Putamen (tissue), 1 donor: Measurements from ENCODE around the gene POPDC2.

Experiments used
- DNase-seq: peaks from one replicate; pipeline ENCODE4 v3.0.0-alpha.2; 2016; ENCODE audit warnings: low spot score

Gene POPDC2

DNA sequence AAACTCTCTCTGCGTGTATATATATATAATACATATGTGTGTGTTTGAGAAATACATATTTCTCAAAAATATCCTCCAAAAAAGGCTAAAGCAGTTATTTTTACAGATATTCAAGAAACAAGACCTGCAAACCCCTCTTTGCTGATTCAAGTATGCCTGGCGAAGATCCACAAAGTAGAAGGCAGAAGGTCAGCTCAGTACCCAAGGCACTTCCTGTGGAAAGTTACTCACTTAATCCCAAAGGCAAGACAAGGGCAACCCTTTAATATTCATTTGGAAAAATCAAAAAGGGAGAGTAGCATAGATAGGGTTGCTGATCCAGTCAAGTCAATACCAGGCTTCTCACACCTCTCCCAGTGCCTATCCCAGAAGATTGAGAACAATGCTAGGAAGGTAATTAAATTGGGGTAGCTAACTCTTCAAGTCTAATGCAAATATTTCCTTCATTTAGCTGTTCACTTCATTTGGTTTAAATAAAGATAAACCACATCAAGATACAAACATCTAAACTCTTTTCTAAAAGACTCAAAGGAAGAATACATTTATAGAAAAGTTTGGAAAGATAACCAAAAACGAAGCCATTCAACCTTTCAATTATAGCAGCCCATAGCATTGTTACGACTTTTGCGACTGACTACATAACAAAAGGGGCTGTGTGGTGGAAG, 9.6 kb upstream of the POPDC2 start:
- no peak for DNase-seq

DNA sequence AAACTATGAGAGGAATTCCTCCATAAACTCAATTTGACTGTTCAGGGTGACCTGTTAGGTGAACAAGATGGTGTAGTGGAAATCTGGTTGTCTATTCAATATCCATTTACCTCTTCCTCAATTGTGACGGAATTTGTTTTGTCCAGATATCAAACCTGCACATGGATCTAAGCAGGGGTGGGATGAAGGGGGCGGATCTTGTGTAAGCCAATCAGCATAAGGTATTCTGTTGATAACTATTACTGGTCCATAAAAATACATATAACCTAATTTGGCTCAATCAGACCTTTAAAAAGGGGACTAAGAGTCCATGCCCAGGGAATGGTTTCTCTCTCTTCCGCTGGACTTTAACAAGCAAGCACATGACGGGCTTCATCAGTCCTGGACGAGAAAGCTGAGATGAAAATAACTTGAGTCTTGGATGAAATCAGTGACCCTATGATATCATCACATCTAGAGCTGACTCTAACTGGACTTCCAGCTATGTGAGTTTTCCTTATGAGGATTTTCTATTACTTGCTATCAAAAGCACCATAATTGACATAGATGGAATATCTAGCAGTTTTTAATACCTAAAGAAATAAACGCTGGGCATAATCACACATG, 5.7 kb upstream of the POPDC2 start:
- DNase-seq = no peak

DNA sequence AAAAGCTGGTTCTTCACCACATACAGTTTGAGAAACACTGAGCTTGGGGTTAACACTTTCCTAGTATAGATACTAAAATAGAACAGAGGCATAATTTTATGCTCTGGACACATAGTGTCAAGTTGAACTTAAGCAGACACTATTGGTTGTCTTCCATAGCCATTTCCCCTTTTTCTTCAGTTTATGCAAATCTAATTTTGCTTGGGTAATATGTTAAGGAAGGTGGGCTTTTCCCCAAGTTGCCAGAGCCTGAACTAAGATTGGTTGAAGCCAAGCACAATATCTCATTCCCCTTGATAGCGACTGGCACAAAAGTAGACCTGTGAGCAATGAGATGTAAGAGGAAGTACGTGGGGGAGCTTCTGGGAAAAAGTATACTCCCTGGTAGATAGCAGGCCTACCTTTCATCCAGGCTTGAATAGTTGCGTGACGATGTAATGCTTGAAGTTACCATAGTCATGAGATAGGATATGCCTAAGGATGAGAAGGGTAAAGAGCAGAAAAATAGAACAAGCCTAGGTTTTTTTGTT, 4.5 kb upstream of the POPDC2 start:
- DNase-seq = no peak

DNA sequence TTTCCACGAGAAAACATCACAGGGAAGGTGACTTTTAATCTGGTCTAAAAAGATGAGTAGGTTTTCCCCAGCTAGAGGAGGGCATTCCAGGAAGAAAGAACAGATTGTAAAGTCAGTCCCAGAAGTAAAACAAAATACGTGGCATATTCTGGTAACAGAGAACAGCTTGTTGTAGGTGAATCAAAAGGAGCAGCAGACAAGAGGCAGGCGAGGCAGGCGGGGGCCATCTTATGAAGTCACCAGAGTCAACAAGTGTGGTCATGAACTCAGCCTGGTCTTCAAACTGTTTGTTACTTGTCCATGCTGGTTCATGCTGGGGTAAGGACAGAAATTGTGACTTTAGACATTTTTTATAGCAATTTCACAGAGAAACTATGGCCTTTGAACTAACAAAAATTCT, 4.0 kb upstream of the POPDC2 start:
- DNase-seq = no peak

DNA sequence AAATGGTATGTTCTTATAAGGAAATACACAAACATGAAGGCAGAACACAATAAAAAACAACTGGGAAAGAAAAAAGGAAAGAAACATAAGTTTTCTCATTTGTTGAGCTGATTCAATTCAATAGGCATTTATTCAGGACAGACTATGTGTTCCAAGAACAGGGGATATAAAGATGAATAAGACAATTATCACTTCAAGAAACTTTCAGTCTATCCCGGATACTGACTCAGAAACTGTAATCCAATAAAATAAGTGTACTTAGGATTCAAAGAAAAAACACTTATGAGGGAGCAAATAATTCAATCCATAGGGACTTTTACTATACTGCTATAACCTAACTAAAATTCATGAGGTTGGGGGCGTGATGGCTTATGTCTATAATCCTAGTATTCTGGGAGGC, 3.5 kb upstream of the POPDC2 start:
- no peak for DNase-seq

DNA sequence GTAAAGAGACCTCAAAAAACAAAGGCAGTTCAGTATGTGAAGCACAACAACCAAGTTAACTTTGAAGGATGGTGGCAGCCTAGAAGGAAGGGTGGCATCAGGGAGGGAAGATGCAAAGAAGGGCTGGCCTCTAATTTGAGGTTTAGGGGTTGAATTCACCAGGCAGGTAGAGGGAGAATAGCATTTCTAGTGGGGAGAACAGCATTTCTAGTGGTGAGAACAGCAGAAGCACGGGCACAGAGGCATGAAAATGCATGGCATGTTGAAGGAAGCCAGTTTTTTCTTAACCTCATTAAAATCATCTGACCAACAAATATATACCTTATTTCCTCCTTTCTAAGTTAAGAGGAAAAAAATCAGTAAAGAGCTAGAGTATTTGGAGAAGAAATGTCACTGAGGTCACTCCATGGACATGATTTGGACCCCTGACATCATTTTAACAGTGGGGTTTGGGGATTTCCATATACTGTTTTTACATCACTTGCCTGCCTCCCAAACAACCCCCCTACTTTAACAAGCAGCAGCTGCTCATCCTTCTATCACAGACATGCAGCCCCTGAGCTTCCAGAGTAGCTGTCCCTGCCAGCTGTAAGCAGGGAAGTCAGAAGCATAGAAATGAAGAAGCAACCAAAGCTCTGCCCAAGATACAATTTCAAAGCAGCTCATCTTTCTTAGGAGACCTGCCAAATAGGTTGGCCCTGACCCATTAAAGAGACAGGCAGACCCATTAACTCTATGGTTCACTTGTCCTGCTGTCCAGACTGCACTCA, 2.4 kb upstream of the POPDC2 start:
- DNase-seq = no peak

DNA sequence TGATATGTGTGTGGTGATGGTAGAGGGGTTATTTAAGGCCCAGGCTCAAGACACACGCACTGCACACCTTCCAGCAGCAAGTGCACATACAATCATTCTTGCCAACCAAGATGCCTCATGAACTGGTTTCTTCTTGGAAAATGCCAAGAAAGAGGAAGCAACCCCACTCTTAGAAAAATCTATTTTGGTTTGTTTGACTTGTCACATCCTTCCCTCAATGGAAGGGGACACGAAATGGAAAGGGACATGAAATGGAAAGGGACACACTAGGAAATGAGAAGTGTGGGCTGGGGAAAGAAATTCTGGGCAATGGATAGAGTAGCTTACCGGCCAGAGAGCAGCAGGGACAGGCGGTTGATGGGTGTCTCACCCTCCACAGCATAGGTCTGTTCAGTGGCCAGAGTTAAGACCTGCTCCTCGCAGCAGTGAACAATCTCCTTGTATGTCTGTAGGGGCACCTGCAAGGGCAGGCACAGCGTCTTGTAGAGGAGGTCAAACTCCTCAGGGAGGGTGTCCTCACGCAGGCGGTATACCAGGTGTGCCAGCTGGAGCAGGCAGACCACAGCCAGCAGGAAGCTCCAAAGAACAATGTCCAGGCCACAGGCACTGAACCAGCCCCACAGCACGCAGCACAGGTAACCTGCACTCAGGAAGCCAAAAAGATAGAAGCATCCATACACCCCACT, 640 bp downstream of the POPDC2 start:
- no peak for DNase-seq

DNA sequence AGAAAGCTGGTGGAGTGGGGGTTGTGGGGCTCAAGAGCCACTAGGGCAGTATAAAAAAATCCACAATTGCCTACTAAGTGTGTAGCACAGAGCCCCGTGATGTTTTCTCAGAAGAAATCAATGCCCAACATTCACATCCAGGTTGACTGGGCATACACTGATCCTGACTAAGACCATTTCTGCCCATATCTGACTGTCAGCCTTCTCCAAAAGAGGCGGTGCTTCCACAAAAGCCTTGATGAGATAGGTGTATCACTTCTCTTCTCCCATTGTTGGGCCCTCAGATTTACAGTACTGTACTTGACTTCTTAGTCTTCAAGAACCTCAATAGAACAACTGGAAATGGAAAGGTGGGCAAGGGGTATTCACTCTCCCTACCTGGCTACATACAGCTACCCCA, 1.4 kb downstream of the POPDC2 start:
- no peak for DNase-seq

DNA sequence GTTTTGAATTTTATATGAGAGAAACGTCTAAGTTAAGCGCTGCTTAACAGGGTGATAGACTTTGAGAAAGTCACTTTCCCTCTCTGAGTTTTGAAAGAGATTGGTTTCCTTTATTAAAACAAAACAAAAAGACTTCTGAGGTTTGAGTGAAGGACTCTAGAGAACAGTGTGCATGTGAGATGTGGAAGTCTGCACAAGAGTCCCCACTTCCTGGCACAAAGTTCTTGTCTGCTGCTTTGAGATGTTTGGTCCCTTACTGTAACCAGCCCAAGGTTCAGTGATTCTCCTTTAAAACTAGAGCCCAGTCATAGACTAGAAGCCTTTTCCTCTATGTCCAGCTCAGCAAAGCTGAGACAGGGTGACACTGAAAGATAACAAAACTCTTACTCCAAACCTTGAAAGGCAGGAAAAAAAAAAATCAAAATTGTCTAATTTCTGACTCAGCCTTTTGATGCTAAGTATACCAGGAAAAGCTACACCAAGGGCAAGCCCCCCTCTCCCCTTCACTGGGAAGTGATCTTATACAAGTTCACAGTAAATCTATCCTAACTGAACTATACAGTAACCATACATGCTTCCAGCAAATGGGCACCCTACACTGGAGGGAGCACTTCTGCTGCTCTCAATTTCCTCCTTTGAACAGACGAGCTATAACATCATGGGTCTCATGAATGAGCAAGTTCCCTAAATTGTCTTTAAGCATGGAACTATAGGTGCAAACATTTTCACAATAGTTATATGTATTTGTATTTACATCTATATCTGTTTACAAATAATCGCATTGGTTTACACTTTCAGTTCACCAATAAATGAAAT, 2.3 kb downstream of the POPDC2 start:
- DNase-seq = no peak

DNA sequence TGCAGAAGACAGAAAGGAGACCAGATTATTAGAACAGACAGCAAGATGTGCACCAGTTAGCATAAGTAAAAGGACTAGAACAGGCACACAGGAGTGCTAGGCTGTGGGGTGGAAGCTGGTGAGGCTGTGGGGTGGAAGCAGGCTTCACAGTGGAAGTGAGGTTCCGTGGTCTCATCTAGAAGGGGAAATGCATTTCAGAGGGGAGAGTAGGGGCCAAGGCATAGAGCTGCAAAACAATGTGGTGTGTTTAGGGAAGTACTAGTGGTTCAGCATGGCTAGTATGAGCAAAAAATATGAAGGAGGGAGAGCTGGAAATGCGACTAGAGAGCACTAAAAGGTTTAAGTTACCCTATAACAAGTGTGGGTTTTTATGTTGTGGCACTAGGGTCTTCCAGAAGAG, 6.5 kb downstream of the POPDC2 start:
- no peak for DNase-seq

DNA sequence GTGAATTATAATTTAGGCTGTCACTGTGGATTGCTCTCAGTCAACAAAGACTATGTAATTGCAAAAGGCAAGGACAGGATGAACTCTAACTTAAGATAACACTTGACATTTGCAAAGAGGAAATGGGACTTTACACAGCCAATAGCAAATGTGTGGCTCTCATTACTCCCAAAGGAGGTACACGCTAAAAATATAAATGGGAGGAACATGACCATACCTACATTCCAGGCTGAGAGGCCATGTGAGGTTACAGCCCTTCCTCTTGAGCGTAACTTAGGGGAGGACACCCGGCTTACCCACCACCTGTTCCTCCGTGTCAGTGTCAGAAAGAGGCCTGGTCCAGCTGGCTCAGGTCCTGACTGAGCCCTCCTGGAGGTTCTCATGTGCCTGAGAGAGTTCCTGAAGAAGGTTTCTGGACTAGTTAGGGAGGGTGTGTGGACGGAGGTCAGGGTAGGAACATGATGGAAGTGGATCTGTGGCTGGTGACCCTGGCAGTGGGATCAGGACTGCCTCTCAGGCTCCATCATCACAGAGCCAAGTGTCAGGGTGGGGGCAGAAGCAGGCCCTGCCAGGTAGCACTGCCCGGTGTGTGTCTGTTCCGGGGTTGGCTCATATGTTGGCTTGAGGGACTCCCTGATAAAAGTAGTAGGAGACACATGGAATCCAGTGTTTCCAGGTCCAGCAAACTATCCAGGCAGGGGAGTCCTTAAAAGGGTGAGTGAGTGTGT, 7.9 kb downstream of the POPDC2 start:
- DNase-seq = no peak

DNA sequence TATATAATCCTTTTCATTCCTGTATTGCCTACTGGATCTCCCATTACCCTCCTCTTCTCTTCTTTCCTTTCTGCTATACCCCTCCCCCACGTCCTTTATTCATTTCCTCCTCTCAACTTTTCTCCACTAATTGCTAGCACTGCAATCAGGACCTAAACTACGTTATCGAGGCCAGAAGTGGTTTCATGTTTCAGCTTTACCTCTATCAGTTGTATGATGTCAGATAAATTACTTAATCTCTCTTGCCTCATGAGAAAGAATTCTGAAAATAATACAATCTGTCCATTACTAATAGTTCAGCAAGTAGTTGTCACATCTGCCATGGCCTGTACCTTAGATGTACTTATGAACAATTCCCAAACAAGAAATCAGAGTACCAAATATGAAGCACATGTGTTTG, 10.6 kb downstream of the POPDC2 start:
- no peak for DNase-seq

DNA sequence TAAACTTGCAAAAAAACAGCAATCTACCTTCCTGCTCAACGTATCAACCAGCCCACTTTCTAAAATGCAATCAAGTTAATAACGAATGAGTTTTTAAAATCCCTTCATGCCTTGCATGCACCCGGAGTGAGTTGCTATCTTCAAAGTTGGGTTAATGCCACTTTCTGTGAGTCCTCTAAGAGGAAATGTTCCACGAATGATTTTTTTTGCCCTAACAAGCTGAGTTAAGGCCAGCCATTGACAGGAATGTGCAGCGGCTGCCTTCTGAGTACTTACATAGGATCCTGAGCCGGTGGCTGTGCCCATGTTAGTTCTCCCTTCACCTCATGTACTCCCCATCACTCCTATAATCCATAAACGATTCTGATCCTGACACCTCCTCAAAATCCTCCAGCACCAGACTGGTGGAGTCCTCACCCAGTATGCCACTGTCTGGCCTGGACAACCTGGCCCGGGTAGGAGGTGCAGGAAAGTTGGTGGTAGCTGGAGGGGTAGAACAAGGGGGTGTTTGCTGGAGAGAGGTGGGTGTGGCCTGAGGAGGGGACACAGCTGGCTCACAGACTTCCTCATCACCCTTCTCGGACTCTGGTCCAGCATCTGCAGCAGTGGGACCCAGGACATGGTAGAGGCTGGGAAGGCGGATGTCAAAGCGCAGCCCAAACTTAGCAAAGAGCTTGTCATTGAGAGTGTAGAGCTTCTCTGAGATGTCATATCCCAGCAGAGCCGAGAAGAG, 12.4 kb downstream of the POPDC2 start:
- DNase-seq = no peak

DNA sequence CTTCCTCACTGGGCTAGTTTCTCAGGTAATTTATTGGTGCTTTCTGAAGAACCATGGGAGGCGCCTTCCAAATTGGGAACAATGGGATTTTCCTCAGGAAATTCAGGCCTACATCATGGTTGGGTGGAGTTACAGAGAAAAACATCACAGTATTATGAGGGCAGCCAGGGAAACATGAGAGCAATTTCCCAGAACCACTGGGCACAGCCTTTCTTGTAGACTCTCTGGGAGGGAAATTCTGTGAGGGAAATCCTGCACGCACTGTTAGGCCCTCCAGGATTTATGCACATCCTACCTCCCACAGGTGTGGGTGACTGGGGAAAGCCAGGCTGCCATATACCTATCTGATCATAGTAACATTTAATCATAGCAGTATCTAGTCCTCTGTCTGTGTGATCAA, 13.2 kb downstream of the POPDC2 start:
- DNase-seq = no peak

DNA sequence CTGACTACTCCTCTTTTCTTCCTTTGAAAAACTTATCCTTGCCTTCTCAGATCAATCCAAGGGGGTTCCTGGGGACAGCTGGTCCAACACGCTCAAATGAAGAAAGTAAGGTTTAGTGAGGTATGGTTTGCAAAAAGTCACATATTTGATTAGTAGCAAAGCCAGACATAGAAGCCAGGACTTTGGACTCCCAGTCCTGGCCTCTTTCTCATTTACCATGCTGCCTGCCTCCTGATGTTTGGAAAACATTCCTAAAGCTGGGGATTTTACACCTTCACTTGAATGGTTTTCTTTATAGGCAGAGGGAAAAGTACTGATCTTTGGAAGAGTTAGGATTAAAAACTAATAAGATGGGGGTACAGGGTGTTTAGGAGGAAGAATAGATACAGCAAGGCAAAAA, 14.6 kb downstream of the POPDC2 start:
- DNase-seq = no peak

DNA sequence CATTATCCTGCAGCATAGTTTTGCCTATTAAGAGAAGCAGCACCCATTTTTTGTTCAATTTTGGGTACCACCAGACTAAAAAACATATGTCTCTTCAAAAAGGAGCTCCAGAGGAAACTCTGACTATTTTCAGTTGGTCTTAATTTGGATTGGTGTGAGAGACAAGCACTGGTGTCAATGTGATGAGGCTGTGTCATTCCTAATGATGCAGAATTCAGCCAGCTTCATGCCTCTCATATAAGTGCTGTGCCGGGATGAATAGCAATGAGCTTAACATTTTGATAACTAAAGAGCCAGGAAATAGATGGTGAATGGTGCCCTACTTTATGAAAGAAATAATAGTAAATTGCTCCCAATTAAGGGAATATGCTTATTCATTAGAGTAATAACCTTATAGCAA, 15.9 kb downstream of the POPDC2 start:
- DNase-seq = no peak

DNA sequence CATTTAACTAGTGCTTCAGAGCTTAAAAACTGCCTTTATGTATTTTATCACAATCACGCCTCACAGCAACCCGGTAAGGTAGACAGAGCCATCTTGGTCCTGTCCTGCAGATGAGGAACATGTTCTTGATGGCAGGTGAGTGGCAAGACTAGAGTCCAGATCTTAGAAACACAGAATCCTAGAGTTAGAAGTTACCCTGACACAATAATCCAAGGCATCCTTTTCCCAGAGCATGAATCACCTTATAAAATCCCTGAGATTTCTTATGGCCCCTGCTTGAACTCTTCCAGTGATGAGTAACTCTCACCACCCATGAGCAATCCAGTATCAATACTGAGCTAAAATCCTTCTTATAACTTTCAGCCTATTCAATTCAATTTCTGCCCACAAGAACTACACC, 16.9 kb downstream of the POPDC2 start:
- no peak for DNase-seq

DNA sequence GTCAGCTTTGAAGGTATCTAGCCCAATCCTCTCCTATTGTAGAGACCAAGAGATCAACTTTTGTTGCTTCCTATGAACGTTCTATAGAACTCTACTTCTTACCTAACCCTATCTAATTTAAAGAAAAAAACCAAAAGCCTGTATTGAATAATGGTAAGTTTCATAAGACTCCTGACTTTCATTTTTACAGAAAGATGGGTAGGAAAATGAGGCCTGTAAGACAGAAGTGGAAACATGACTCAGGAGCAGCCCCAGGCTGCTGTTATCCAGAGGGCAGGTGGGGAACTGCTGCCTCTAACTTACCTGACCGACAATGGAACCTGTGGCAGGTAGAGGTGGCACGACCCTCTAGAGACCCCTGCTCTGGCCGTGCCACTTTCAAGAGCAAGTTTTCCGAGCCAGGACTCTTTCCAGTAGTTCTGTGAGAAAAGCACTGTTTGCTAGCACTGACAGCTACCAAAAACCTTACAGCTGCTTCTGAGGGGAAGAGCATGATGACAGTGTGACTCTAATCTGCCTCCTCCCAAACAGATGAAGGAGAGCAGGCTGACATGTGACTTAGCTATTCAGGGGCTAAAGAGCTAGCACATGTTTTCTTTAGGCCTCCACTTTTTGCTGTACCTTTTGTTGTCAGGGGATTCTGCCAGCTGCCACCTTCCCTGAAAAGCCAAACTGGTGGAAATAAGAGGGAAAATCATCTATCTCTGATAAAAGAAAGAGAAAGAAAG, 17.5 kb downstream of the POPDC2 start:
- DNase-seq = no peak

DNA sequence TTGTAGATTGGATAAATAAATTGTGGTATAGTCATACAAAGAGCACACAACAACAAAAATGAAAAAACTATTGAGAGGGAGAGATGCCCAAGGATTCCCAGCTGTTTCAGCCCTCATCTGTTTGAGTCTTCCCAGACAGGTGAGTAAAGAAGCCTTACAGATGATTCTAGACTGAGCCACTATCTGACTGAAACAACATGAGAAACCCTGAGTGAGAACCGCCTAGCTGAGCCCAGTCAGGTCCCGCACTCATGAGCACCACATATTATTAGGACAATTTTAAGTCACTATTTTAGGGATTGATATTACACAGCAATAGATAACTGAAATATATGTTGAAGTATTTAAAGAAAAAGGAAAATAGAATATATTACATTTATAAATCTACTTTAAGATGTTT, 19.0 kb downstream of the POPDC2 start:
- DNase-seq = no peak
